Breast epithelium (tissue), 3 donors: ENCODE measurements around the gene LMBR1.

Experiments
- POLR2A ChIP-seq: fragments of 450-650 bp; IDR thresholded peaks from one replicate; pipeline ENCODE4 v1.6.1; 2016; ENCODE audit warnings: antibody characterized with exemption, mild to moderate bottlenecking, moderate library complexity
- POLR2AphosphoS5 ChIP-seq, 3 donors: sonication (generic); formaldehyde crosslinking; IDR thresholded peaks; one replicate each; pipeline ENCODE4 v1.6.1; 2017; ENCODE audit warnings: antibody characterized with exemption in 3 of 3
- TF ChIP-seq, protein P1 (sequence below), 3 donors: fragments of 450-650 bp; IDR thresholded peaks; one replicate each; pipeline ENCODE4 v1.5.1; 2016 to 2017; ENCODE audit warnings: antibody characterized with exemption in 3 of 3, mild to moderate bottlenecking in 3 of 3, moderate library complexity in 3 of 3

DNA sequence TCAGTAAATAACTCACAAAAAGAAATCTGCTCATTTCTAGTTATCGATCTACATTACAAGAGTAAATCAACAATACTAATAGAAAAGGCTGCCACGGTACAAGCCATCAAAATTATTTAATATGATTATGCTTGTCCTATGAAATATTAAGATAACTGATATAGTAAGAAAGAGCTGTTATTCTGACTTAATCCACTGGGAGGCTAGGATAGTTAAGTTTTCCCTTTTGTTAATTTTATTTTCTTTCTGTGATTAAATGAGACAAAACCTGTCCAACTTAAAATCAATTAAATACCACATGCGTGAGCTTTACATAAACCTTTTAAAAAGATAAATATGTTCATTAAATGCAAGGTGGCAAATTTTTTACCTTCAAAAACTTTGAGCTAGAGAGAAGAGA lies 114.8 kb downstream of the LMBR1 start:
- TF ChIP-seq, protein P1, sequence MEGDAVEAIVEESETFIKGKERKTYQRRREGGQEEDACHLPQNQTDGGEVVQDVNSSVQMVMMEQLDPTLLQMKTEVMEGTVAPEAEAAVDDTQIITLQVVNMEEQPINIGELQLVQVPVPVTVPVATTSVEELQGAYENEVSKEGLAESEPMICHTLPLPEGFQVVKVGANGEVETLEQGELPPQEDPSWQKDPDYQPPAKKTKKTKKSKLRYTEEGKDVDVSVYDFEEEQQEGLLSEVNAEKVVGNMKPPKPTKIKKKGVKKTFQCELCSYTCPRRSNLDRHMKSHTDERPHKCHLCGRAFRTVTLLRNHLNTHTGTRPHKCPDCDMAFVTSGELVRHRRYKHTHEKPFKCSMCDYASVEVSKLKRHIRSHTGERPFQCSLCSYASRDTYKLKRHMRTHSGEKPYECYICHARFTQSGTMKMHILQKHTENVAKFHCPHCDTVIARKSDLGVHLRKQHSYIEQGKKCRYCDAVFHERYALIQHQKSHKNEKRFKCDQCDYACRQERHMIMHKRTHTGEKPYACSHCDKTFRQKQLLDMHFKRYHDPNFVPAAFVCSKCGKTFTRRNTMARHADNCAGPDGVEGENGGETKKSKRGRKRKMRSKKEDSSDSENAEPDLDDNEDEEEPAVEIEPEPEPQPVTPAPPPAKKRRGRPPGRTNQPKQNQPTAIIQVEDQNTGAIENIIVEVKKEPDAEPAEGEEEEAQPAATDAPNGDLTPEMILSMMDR (IDR thresholded peaks at IDR 0.05): no peak
- TF ChIP-seq POLR2A (no peak), POLR2AphosphoS5 (IDR thresholded peaks at IDR 0.05) (no peak)
